Hepatocyte (in vitro differentiated cells): ENCODE results near the gene RAX.

Experiments used
- EZH2 ChIP-seq: fragments of 200-600 bp; sonication (generic); IDR thresholded peaks from 2 replicates; pipeline ENCODE4 v1.6.1; 2016; ENCODE audit warnings: antibody characterized with exemption, mild to moderate bottlenecking, borderline replicate concordance
- TF ChIP-seq, protein P1 (sequence below): fragments of 200-600 bp; sonication (generic); IDR thresholded peaks from 2 replicates; pipeline ENCODE4 v1.5.1; 2016; ENCODE audit warnings: antibody characterized with exemption, mild to moderate bottlenecking; ENCODE audit not compliant: poor library complexity

DNA sequence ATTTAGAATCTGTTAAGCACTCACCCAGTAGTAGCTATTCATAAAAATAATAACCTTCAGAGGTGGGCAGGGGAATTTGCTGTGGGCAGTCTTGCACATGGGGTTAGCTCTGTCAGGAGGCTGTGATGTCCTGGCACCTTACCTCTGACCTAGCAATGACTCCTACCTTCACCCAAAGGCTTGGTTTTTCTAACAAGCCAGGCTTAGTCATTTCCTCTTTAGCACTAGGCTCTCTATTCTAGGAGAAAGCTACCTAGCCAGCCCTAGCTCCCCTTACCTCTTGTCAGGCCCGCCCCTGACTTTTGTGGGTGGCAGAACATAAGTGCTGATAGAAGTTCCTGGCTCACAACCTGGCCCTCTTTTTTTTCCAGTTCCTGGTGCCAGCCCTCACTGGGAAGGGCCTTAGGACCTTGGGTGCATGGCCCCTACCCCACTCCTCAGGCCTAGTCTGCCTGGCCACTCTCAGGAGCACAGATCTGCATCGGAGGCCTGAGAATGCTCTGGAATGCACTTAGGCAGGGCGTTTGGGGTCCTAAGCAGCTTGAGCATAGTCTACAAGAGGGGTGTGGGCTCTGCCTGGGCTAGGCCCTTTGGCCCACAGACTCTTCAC lies 27.5 kb upstream of the RAX start:
- TF ChIP-seq, protein P1, sequence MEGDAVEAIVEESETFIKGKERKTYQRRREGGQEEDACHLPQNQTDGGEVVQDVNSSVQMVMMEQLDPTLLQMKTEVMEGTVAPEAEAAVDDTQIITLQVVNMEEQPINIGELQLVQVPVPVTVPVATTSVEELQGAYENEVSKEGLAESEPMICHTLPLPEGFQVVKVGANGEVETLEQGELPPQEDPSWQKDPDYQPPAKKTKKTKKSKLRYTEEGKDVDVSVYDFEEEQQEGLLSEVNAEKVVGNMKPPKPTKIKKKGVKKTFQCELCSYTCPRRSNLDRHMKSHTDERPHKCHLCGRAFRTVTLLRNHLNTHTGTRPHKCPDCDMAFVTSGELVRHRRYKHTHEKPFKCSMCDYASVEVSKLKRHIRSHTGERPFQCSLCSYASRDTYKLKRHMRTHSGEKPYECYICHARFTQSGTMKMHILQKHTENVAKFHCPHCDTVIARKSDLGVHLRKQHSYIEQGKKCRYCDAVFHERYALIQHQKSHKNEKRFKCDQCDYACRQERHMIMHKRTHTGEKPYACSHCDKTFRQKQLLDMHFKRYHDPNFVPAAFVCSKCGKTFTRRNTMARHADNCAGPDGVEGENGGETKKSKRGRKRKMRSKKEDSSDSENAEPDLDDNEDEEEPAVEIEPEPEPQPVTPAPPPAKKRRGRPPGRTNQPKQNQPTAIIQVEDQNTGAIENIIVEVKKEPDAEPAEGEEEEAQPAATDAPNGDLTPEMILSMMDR, result no peak
- no peak for TF ChIP-seq EZH2
